SH-SY5Y (cell line): ENCODE data around the gene RRAS.

ENCODE experiments used
- GATA2 ChIP-seq: IDR thresholded peaks from 2 replicates; pipeline ENCODE4 v1.6.1; 2011; ENCODE audit warnings: mild to moderate bottlenecking, low read depth, low read length
- GATA3 ChIP-seq: IDR thresholded peaks from 2 replicates; pipeline ENCODE4 v1.6.1; 2011; ENCODE audit warnings: low read depth, mild to moderate bottlenecking, low read length, moderate library complexity

- TF ChIP-seq GATA2 (no peak), GATA3 (no peak)
Measured at GRCh38 chr19:49646586-49646985, 6.6 kb upstream of the RRAS start.
